G401.6 (cell line): Measurements from ENCODE around the gene SCAF1.
A peak's percentile ranks its signal among the peaks of the same experiment; 100 is the strongest.

Source experiments
- FAIRE-seq: peaks from 2 replicates; lab custom pipeline; 2012; peaks lifted over from hg19 to GRCh38; lab: Jason Lieb, UNC

The SCAF1 gene

DNA sequence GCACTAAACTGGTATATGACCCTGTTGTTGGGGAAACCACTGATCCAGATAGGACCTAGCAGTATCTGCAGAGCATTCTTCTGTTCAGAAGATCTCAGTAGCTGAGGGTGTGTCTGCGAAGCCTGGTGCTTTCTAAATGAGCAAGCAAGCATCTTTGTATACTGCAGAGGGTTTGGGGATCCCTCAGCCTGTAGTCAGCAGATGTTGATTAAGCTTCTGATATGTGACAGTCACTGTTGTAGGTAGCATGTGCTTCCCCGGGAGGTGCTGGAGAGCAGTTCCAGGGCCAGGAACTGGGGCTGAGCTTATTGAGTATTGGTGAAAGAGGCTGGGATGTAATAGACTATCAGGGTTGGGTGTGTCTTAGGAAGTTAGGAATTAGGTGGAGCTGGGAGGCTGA lies 1.5 kb downstream of the SCAF1 start:
- FAIRE-seq = no peak

DNA sequence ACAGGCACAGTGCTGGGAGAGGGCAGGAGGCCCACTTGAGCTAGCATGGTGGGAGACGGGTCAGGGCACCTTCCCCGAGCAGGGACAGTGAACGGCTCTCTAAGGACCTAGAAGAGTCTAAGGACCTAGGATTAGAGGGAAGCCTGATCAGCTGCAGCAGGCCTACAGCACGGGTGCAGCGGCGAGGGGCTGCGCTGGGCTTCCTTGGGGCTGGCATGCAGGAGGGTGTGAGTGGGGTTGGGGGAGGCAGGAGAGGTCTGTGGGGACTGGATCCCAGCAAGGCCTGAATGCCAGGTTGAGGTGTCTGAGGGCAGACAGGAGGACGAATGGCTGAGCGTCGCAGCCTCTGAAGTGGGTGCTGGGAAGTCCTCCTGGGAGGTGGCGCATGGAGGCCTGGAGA lies 3.6 kb downstream of the SCAF1 start:
- no peak for FAIRE-seq

DNA sequence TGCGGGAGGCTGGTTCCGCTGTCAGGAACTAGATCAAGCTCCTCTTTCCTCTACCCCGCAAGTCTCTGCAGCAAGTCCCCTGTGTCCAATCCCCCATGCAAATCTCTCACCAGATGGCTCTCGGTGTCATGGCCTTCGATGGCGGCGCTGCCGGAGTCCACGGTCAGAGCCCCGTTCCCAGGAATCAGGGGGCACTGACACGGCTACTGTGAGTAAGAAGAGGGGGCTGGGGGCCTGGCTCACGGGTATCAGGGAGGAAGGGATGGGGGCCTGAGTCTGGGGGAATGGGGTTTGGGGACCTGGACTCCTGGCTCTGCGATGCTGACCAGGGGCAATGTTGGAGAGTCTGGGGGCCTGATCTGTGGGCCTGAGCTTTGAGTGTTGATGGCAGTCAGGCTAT lies 4.0 kb downstream of the SCAF1 start:
- no peak for FAIRE-seq

DNA sequence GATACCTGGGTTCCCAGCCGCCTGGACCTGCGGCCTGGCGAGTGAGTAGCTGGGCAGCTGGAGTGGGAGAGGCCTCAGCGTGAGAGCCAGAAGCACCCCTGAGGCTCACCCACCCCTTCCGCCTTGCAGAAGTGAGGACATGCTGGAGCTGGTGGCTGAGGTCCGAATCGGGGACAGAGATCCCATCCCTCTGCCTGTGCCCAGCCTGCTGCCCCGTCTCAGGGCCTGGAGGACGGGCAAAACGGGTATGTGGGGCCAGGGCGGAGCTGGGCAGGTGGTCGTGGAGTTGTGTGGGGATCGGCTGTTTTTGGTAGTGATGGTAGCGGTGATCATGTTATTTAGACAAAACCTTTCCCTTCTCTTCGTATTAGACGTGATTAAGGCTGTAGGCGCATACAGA lies 4.6 kb downstream of the SCAF1 start:
- no peak for FAIRE-seq

DNA sequence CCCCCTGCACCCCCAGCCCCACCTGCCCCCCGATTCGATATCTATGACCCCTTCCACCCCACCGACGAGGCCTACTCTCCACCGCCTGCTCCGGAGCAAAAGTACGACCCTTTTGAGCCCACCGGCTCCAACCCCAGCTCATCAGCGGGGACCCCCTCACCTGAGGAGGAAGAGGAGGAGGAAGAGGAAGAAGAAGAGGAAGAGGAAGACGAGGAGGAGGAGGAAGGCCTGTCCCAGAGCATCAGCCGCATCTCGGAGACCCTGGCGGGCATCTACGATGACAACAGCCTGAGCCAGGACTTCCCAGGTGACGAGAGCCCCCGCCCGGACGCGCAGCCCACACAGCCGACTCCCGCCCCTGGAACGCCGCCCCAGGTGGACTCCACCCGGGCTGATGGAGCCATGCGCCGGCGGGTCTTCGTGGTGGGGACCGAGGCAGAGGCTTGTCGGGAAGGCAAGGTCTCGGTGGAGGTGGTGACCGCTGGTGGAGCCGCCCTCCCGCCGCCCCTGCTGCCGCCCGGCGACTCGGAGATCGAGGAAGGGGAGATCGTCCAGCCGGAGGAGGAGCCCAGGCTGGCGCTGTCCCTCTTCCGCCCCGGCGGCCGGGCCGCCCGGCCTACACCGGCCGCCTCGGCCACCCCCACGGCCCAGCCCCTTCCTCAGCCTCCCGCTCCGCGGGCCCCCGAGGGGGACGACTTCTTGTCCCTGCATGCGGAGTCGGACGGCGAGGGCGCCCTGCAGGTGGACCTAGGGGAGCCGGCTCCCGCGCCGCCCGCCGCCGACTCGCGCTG lies 9.2 kb downstream of the SCAF1 start:
- FAIRE-seq = no peak

DNA sequence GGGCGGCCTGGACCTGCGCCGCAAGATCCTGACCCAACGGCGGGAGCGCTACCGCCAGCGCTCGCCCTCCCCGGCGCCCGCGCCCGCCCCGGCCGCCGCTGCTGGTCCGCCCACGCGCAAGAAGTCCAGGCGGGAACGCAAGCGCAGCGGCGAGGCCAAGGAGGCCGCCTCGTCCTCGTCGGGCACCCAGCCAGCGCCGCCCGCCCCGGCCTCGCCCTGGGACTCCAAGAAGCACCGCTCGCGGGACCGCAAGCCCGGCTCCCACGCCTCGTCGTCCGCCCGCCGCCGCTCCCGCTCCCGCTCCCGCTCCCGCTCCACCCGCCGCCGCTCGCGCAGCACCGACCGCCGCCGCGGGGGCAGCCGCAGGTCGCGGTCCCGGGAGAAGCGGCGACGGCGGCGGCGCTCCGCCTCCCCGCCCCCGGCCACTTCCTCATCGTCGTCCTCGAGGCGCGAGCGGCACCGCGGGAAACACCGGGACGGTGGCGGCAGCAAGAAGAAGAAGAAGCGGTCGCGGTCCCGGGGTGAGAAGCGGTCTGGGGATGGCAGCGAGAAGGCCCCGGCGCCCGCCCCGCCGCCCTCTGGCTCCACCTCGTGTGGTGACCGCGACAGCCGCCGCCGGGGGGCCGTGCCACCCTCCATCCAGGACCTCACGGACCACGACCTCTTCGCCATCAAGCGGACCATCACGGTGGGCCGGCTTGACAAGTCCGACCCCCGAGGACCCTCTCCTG lies 10.0 kb downstream of the SCAF1 start:
- FAIRE-seq = no peak

DNA sequence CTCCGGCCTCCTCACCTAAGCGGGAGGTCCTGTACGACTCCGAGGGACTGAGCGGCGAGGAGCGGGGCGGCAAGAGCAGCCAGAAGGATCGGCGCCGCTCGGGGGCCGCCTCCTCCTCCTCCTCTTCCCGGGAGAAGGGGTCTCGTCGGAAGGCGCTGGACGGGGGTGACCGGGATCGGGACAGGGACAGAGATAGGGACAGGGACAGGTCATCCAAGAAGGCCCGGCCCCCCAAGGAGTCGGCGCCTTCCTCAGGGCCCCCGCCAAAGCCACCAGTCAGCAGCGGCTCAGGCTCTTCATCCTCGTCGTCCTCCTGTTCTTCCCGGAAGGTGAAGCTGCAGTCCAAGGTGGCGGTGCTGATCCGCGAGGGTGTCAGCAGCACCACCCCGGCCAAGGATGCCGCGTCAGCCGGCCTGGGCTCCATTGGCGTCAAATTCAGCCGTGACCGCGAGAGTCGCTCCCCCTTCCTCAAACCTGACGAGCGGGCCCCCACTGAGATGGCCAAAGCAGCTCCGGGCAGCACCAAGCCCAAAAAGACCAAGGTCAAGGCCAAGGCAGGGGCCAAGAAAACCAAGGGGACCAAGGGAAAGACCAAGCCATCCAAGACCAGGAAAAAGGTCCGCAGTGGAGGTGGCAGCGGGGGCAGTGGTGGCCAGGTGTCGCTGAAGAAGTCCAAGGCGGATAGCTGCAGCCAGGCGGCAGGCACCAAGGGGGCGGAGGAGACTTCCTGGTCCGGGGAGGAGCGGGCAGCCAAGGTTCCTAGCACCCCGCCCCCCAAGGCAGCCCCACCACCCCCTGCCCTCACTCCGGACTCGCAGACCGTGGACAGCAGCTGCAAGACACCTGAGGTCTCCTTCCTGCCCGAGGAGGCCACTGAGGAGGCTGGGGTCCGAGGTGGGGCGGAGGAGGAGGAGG lies 10.8 kb downstream of the SCAF1 start:
- no peak for FAIRE-seq

DNA sequence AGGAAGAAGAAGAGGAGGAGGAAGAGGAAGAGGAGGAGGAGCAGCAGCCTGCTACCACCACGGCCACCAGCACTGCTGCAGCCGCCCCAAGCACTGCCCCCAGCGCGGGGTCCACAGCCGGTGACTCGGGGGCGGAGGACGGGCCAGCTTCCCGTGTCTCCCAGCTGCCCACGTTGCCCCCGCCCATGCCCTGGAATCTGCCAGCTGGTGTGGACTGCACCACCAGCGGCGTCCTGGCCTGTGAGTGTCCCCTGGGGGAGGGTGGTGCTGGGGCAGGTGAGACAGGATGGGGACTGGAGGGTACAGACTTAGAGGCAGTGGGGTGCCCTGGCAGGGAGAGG lies 11.4 kb downstream of the SCAF1 start:
- FAIRE-seq = no peak

DNA sequence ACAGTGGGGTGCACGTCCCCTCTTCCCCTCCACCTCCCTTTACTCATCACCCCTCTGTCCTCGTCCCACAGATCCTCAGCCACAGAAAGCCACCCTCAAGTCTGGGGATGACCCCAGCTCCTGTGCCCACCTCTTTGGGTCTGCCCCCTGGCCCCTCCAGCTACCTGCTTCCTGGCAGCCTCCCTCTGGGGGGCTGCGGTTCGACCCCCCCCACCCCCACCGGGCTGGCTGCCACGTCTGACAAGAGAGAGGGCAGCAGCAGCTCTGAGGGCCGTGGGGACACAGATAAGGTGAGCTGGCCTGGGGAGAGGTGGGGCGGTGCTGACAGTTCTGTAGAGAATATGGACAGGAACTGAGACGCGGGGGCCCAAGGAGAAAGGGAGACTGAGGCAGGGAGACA lies 12.6 kb downstream of the SCAF1 start:
- no peak for FAIRE-seq

DNA sequence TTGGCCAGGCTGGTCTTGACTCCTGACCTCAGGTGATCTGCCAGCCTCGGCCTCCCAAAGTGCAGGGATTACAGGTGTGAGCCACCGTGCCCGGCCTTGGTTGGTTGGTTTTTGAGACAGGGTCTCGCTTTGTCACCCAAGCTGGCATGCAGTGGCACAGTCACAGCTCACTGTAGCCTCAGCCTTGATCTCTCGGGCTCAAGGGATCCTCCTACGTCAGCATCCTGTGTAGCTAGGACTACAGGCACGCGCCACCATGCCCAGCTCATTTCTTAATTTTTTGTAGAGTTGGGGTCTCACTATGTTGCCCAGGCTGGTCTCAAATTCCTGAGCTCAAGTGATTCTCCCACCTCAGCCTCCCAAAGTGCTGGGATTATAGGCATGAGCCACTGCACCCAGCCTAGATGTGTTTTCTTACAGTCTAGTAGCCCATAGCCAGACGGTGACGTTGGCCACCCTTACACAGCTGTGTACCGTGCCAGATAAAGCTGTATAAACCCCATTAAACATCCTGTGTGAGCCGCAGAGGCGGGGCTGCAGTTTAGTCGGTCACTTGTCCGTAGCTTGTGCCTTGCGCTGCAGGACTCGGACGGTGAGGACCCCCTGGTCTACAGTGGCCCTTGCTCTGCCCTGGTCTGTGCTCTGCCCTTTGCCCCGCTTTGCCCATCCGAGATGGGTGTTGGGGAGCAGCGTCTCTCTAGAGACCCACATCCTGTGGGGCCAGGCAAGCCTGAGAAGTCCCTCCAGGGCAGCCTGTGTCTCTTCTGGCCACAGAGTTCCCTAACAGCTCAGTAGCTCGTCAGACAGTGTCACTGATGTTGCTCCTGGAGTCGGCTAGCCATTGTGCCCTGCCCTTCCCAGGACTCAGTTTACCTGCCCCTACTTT lies 13.8 kb downstream of the SCAF1 start:
- no peak for FAIRE-seq

DNA sequence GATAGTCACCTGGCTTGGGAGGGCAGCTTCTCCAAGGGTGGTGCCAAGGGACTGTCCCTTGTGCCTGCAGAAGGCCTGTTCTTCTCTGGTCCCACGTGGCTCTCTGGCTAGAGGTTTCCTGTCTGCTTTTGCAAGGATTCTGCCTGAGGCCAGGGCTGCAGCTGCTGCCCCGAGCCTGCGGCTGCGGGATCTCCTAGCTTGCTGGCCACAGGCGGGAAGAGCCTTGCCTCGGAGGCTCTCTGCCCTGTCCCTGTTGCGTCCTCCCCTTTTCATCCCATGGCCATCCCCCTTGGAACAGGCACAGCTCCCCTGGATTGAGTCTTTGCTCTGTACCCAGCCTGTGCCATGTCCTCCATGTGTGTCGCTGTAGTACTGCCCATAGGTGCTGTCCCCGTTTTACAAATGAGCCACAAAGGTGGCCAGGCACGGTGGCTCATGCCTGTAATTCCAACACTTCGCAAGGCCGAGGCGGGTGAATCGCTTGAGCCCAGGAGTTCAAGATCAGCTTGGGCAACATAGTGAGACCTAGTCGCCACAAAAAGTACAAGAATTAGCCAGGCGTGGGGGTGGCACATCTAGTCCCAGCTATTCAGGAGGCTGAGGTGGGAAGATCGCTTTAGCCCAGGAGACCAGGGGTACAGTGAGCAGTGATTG lies 14.6 kb downstream of the SCAF1 start:
- FAIRE-seq = no peak

DNA sequence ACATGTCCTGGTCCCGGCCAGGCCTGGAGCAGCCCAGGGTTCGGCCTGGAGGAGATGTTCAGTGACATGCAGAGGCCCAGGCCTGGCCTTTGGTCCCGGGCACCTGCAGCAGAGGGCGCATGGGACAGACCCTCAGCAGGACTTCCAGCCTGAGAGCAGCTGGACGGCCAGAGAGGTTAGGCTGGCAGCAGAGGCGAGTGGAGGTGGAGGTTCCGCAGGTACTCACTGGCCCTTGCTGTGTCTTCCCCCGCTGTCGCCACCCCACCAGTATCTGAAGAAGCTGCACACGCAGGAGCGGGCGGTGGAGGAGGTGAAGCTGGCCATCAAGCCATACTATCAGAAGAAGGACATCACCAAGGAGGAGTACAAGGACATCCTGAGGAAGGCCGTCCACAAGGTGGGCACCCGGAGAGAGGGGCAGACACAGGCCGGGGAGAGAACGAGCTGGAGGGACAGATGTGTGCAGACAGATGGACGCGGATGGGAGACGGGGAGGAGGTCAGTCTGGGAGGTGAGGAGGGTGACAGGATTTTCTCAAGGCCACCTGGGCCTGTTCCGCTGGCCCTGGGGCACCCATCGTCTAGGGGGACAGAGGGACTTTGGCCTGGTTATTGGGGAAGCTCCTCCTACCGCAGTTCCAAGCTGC lies 15.6 kb downstream of the SCAF1 start:
- no peak for FAIRE-seq

DNA sequence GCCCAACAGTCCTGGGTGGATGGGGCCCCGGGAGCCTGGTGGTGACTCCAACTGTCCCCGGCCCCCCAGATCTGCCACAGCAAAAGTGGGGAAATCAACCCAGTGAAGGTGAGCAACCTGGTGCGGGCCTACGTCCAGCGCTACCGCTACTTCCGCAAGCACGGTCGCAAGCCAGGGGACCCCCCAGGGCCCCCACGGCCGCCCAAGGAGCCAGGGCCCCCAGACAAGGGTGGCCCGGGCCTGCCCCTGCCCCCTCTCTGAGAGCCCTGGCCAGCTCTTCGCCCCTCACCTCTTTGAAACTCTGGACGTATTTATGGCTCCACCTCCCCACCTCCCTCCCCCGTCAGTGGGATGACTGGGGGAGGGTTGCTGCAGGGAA lies 16.1 kb downstream of the SCAF1 start:
- FAIRE-seq = no peak

DNA sequence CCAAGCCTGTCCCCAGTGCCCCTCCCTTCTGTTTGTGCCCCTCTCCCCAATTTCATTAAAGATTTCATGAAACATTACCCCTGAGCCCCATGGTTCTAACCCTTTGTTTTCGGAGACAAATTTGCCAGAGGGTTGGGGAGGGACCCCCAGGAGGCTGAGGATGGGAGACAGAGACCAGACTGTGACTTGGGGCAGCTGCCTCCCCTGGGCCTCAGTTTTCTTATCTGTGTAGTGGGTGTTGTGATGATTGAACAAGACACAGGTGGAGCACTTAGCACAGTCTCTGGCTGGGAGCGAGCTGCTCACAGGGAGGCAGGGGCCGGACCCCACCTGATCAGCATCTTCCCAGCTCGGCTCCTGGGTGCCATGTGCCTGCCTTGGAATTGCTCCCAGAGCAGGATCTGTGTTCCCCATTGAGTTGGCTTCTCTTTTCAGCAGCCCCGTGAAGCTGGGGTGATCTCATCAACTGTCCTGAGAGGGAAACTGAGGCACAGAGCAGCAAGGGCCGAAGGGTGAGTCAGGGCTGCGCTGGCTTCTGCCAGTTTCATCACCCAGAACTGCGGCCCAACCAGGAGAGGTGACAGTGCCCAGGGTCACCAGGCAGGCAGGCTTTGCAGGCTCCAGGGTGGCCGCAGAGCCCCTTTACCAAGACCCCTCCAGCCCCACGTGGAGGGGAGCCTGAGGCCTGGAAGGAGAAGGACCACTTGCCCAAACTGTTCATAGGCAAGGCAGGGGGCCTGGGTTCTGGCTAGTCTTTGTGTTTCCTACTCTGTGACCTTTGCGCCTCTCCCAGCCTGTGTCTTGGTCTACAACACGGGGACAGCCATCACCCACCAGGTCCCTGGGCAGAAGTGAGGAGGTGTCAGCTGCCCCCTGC lies 16.8 kb downstream of the SCAF1 start:
- FAIRE-seq = no peak

DNA sequence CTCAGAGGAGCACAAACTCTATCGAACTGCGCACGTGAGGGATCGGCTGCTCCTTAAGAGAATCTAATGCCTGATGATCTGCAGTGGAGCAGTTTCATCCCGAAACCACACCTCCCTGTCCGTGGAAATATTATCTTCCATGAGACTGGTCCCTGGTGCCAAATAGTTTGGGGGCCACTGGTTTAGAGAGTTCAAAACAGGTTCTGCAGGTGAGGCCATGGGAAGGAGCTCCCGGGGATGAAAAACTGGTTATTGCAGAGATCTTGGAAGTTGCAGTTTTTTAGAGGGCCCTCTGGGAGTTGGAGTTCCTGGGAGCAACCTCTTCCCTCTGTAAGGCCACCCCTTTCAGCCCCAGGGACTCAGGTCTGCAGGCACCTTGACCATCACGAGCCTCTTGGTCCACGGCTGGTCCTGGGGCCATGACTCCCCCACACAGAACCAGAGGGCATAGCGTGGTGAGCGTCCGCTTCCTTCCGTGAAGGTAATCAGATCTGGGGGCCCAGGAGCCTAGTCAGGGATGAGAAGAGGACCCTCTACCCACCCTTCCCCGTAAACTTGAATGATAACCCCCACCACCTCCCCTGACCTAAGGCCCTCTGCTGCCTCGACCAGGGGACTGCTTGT lies 18.4 kb downstream of the SCAF1 start:
- no peak for FAIRE-seq

DNA sequence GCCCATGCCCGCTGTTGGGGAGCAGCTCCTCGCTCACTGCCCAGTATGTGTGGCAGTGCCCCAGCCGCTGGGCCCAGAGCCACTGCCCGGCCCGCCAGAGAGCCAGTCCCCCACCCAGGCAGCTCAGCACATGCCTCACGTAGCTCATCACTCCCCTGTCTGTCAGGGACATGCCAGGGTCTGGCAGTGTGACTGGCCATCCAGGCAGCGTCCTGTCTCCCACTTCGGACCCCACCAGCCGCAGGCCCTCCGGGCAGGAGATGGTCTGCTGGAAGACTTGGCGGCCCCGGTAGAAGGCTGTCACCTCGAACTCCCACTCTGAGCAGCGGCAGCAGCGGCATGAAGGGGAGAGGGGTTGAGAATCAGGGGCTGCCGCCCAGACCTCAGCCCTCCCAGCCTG lies 20.0 kb downstream of the SCAF1 start:
- FAIRE-seq = no peak

DNA sequence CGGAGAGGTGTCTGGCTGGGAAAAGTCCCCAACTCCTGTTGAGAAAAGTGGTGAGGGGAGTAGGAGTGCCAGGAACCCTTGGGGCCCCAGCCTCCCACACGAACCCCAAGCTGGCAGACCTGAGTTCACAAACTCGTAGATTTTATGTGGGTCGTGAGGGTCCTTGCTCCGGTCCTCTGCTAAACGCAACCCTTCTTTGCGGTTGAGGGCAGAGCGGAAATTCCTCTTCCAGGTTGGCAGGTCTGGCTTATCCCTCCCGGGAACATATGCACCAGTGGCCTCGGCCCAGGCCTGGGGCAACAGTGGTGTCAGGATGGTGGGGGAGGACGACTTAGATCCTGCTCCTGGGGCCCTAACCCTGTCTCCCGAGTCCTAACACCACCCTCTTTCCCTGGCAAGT lies 21.2 kb downstream of the SCAF1 start:
- FAIRE-seq = no peak

DNA sequence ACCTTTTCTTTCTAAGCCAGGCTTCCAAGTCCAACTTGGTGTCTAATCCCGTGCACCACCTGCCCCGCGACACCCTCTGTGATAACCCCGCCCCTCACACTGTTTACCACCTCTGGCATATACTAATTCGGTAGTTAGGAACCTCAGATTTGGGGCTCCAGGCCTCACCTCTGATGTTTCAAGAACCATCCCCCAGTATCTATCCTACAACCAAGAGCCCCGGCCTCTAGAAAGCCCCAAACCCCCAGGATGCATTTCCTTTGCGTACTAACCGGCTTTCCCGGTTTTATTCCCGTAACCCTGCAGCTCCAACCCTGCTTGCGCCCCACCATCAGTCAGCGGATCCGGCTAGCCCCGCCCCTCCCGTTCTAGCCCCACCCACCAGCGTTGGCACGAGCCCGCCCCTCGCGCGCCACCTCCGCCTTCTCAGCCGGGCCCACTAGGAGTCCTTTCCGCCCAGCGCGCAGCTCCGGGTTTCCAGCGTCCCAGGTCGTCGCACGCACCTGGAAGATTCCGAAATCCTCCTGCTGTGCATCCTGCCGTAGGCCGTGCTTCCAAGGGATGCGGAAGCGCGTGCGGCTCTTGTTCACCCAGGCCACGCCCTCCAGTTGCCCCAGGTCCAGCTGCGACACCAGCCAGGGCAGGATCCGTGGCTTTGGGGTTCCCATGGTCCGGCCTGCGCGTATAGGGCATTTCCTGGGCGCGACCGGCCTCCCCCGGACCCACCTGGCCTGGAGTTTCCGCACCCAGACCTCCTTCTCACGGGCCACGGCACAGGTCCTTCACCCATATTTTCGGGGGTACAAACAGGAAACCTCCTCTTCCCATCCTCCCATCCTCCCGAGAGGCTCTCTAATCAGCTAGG lies 22.4 kb downstream of the SCAF1 start:
- FAIRE-seq = peak; percentile 65

DNA sequence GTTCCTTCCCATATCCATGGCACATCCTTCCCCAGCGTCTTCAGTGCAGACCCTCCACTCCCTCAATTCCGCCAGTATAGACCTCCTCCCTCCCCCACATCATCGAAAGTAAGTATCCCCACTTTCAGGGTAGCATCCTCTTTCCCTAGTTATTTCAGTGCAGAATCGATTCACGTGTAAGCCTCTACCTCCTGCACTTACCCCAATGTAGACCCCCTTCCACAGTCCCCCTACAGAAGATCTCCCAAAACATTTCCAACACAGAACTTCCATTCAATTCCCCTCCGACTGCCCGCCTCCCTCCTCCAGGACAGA lies 23.0 kb downstream of the SCAF1 start:
- FAIRE-seq = no peak
